ENCODE data around the gene SMAP1.

The SMAP1 gene

GRCh38 chr6:70894001-70894400, 226.3 kb downstream of the SMAP1 start:
- DNase-seq (ENCODE audit: extremely low spot score) = no peak
- ChIA-PET CTCF (interaction anchor here (1.2 to 3.8 kb wide), 4 partner anchors 10 to 188 kb away, joined by 3 to 14 read pairs (median 4); no protein-coding TSS in a partner anchor), POLR2A (no interaction called here)
- no peak for TF ChIP-seq CTCF (IDR thresholded peaks at IDR 0.05; ENCODE audit: control extremely low read depth, extremely low read depth, low read depth, missing control alignments)

DNA sequence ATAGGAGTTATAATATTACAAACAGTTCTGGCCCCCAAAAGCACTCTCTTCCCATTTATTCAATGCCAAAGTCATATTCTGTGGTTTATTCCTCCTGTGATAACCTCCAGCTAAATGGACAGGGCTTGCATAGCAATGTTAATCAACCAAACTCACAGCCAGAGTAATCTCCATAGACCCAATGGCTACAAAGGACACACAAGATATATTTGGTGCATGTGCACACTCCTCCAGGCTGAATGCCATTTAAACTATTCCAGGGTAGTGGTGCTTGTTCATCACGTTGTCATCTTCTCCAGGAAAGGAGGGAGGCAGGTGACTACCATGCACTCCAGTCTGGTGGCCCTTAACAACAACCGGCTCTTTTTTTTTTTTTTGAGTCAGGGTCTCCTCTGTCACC, 232.4 kb downstream of the SMAP1 start:
- POLR2A ChIA-PET = no interaction called here
- CTCF ChIA-PET = interaction anchor here (0.7 to 2.5 kb wide), 2 partner anchors 15 to 189 kb away, joined by 3 to 12 read pairs; no protein-coding TSS in a partner anchor
- DNase-seq (ENCODE audit: extremely low spot score) = no peak
- no peak for TF ChIP-seq CTCF (IDR thresholded peaks at IDR 0.05; ENCODE audit: control extremely low read depth, extremely low read depth, low read depth, missing control alignments)

- POLR2A ChIA-PET = no interaction called here
- TF ChIP-seq CTCF (IDR thresholded peaks at IDR 0.05; ENCODE audit: control extremely low read depth, extremely low read depth, low read depth, missing control alignments) = no peak
- CTCF ChIA-PET = interaction anchor here (1.0 to 1.4 kb wide), 4 partner anchors 8 to 194 kb away, joined by 3 to 6 read pairs (median 4); no protein-coding TSS in a partner anchor
- DNase-seq (ENCODE audit: extremely low spot score) = no peak
Measured at GRCh38 chr6:70901324-70901723, 233.6 kb downstream of the SMAP1 start.

DNA sequence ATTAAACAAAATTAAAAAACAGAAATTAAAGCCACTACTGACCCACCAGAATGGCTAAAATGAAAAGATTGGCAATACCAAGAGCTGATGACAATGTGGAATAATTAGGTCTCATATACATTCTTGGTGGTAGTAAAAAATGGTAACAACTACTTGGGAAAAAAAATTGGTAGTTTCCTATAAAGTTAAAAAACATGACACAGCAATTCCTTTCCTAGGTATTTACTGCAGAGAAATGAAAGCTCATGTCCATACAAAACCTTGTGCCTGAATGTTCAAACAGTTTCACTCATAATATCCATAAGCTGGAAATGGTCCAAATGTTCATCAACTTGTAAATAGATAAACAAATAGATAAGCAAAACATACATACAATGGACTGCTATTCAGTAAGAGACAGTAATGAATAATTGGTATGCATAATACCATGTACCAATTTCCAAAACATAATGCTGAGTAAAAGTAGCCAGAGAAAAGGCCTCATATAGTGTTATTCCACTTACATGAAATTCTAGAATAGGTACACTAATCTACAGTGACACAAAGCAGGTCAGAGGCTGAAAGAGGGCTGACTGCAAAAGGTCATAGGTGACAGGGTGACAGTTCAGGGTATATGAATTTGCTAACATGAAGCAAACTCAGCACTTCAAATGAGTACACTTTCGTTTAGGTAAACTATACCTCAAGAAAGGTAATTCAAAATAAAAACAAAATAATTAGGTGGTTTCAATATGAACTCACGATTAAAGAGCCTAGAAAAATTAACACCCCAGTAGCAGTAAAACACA, 236.2 kb downstream of the SMAP1 start:
- POLR2A ChIA-PET = no interaction called here
- CTCF ChIA-PET = interaction anchor here (1.0 to 2.4 kb wide), 2 partner anchors 19 to 52 kb away, joined by 3 to 6 read pairs; no protein-coding TSS in a partner anchor
- no peak for DNase-seq (ENCODE audit: extremely low spot score)
- no peak for TF ChIP-seq CTCF (IDR thresholded peaks at IDR 0.05; ENCODE audit: control extremely low read depth, extremely low read depth, low read depth, missing control alignments)

- no peak for DNase-seq (ENCODE audit: extremely low spot score)
- ChIA-PET POLR2A (no interaction called here), CTCF (interaction anchor here (0.9 to 2.4 kb wide), 5 partner anchors 8 to 50 kb away, joined by 3 to 6 read pairs (median 4); no protein-coding TSS in a partner anchor)
- no peak for TF ChIP-seq CTCF (IDR thresholded peaks at IDR 0.05; ENCODE audit: control extremely low read depth, extremely low read depth, low read depth, missing control alignments)
Measured at GRCh38 chr6:70905742-70906141, 238.1 kb downstream of the SMAP1 start.

Measured in GM10248 (cell line).